ENCODE data around the gene PROSER3. TPM values are rescaled to one million over a fixed set of nuclear protein-coding genes. Genes with fewer than 3 reads are reported as not detected.

PROSER3 gene
- total RNA-seq, 1 donor from 2014 or later, result 13.8 TPM

DNA sequence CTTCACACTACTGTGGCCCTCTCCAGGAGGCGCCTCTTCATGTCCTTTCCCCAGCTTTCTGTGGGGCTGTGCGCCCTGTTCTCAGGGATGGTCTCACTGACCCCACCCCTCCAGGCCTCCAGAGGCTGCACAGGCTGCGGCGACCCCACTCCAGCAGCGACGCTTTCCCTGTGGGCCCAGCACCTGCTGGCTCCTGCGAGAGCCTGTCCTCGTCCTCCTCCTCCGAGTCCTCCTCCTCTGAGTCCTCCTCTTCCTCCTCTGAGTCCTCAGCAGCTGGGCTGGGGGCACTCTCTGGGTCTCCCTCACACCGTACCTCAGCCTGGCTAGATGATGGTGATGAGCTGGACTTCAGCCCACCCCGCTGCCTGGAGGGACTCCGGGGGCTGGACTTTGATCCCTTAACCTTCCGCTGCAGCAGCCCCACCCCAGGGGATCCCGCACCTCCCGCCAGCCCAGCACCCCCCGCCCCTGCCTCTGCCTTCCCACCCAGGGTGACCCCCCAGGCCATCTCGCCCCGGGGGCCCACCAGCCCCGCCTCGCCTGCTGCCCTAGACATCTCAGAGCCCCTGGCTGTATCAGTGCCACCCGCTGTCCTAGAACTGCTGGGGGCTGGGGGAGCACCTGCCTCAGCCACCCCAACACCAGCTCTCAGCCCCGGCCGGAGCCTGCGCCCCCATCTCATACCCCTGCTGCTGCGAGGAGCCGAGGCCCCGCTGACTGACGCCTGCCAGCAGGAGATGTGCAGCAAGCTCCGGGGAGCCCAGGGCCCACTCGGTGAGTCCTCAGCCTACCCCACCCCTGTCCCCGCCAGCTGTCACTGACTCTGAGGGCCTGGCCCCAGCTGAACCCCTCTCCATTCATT is 28.6 kb downstream of the PROSER3 start:
- no peak for DNase-seq (ENCODE audit: extremely low spot score in 2 of 2)
- H3K27me3 ChIP-seq, result no peaks in the 10 kb centered on the region
- no peak for TF ChIP-seq POLR2AphosphoS5 (IDR thresholded peaks at IDR 0.05; ENCODE audit: insufficient read depth in 1 of 2, low read depth in 1 of 2)
- TF ChIP-seq, protein P1, sequence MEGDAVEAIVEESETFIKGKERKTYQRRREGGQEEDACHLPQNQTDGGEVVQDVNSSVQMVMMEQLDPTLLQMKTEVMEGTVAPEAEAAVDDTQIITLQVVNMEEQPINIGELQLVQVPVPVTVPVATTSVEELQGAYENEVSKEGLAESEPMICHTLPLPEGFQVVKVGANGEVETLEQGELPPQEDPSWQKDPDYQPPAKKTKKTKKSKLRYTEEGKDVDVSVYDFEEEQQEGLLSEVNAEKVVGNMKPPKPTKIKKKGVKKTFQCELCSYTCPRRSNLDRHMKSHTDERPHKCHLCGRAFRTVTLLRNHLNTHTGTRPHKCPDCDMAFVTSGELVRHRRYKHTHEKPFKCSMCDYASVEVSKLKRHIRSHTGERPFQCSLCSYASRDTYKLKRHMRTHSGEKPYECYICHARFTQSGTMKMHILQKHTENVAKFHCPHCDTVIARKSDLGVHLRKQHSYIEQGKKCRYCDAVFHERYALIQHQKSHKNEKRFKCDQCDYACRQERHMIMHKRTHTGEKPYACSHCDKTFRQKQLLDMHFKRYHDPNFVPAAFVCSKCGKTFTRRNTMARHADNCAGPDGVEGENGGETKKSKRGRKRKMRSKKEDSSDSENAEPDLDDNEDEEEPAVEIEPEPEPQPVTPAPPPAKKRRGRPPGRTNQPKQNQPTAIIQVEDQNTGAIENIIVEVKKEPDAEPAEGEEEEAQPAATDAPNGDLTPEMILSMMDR (IDR thresholded peaks at IDR 0.05), result no peak
- TF ChIP-seq POLR2A (IDR thresholded peaks at IDR 0.05), result no peak
- H3K4me3 ChIP-seq, result no peak overlapping the region
- H3K27ac ChIP-seq, result no peak overlapping the region
- intact Hi-C loops (cut with DNase I), result no loop called here
- no peaks in the 10 kb centered on the region for H3K9me3 ChIP-seq
- no peaks in the 10 kb centered on the region for H3K4me1 ChIP-seq
- H3K36me3 ChIP-seq, result peaks cover 0 to 4% of the 10 kb centered on the region in 2 donors

DNA sequence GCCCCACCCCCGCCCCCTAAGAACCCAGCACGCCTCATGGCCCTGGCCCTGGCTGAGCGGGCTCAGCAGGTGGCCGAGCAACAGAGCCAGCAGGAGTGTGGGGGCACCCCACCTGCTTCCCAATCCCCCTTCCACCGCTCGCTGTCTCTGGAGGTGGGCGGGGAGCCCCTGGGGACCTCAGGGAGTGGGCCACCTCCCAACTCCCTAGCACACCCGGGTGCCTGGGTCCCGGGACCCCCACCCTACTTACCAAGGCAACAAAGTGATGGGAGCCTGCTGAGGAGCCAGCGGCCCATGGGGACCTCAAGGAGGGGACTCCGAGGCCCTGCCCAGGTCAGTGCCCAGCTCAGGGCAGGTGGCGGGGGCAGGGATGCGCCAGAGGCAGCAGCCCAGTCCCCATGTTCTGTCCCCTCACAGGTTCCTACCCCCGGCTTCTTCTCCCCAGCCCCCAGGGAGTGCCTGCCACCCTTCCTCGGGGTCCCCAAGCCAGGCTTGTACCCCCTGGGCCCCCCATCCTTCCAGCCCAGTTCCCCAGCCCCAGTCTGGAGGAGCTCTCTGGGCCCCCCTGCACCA is 29.3 kb downstream of the PROSER3 start:
- Histone ChIP-seq H3K4me1 (no peaks in the 10 kb centered on the region), H3K9me3 (no peaks in the 10 kb centered on the region), H3K4me3 (no peak overlapping the region), H3K27me3 (no peaks in the 10 kb centered on the region), H3K27ac (no peak overlapping the region), H3K36me3 (peaks cover 0 to 1% of the 10 kb centered on the region in 2 donors)
- no peak for DNase-seq (ENCODE audit: extremely low spot score in 2 of 2)
- intact Hi-C loops (cut with DNase I), result no loop called here
- TF ChIP-seq POLR2AphosphoS5 (IDR thresholded peaks at IDR 0.05; ENCODE audit: insufficient read depth in 1 of 2, low read depth in 1 of 2), result no peak
- TF ChIP-seq POLR2A (IDR thresholded peaks at IDR 0.05), result no peak
- TF ChIP-seq, protein P1 (IDR thresholded peaks at IDR 0.05), result no peak

DNA sequence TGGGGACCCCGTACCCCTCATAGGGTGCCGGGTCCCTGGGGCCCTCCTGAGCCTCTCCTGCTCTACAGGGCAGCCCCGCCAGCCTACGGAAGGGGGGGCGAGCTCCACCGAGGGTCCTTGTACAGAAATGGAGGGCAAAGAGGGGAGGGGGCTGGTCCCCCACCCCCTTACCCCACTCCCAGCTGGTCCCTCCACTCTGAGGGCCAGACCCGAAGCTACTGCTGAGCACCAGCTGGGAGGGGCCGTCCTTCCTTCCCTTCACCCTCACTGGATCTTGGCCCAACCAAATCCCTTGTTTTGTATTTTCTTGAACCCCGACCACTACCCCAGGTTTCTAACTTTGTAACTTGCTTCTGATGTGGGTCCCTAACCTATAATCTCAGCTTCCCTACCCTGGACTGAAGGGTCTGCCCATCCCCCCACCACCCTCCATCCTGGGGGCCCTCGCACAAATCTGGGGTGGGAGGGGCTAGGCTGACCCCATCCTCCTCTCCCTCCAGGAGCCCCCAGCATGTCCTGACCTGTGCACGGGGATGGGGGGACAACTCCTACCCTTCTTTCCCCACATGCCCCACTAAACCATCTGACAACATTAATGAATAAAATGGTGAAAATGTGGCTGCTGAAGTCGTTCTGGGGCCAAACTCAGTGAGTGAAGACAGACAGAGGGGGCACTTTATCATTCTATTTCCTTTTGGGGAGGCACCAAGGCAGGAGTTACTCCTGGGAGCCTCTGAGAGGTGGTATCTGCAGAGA is 30.4 kb downstream of the PROSER3 start:
- Histone ChIP-seq H3K27me3 (no peaks in the 10 kb centered on the region), H3K4me1 (no peaks in the 10 kb centered on the region), H3K9me3 (no peaks in the 10 kb centered on the region), H3K27ac (no peak overlapping the region), H3K36me3 (no peaks in the 10 kb centered on the region), H3K4me3 (no peak overlapping the region)
- intact Hi-C loops (cut with DNase I), result no loop called here
- TF ChIP-seq POLR2AphosphoS5 (IDR thresholded peaks at IDR 0.05; ENCODE audit: insufficient read depth in 1 of 2, low read depth in 1 of 2) (no peak), POLR2A (IDR thresholded peaks at IDR 0.05) (no peak)
- TF ChIP-seq, protein P1 (IDR thresholded peaks at IDR 0.05), result no peak
- no peak for DNase-seq (ENCODE audit: extremely low spot score in 2 of 2)

DNA sequence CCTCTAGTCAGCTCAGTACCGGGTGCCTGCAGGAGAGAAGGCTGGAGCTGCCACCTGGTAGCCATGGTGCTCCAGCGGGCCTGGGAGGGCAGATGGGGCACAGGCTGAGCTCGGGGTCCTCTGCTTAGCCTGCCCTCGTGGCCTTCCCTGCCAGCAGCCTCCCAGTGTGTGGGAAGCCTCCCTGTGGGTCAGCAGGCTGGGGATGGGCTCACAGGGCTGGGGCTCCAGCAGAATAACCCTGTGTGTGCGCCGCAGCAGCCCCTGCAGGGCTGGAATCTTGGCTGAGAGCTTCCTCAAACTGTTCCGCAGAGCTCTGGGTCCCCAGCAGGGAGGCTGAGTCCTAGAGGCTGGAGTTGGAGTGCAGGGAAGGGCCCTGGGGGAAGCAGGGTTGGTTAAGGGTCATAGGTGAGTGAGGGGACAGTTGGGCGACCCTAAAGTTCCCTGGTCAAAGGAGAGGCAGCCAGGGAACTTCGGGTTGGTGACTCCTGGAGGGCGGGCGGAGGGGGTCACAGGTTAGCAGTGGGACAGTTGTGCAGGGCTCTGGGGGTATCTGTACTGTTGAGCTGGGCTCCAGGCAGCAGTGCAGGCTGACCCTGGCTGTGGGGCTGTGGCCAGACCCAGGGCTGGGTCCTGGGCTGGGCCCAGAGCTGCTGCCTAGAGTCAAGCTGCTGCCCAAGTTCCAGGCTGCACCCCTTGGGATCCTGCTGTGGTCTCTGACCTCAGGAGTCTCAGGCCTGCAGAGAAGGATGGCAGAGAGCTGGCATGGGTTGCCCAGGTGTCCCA is 31.4 kb downstream of the PROSER3 start:
- no peak for DNase-seq (ENCODE audit: extremely low spot score in 2 of 2)
- H3K27me3 ChIP-seq, result no peaks in the 10 kb centered on the region
- no peaks in the 10 kb centered on the region for H3K9me3 ChIP-seq
- no peak overlapping the region for H3K27ac ChIP-seq
- no peaks in the 10 kb centered on the region for H3K4me1 ChIP-seq
- no peaks in the 10 kb centered on the region for H3K36me3 ChIP-seq
- TF ChIP-seq POLR2A (IDR thresholded peaks at IDR 0.05) (no peak), POLR2AphosphoS5 (IDR thresholded peaks at IDR 0.05; ENCODE audit: insufficient read depth in 1 of 2, low read depth in 1 of 2) (no peak)
- TF ChIP-seq, protein P1 (IDR thresholded peaks at IDR 0.05), result no peak
- intact Hi-C loops (cut with DNase I), result no loop called here
- no peak overlapping the region for H3K4me3 ChIP-seq
